Measurements from ENCODE around the gene ARL14EP. TPM values are rescaled to one million over a fixed set of nuclear protein-coding genes. Genes with fewer than 3 reads are reported as not detected.

Gene ARL14EP
- total RNA-seq, 1 donor from 2014 or later = 13.3 TPM

GRCh38 chr11:30326114-30326778, 3.3 kb downstream of the ARL14EP start:
- DNase-seq (ENCODE audit: extremely low read depth, low read depth, low spot score) = no peak

DNA sequence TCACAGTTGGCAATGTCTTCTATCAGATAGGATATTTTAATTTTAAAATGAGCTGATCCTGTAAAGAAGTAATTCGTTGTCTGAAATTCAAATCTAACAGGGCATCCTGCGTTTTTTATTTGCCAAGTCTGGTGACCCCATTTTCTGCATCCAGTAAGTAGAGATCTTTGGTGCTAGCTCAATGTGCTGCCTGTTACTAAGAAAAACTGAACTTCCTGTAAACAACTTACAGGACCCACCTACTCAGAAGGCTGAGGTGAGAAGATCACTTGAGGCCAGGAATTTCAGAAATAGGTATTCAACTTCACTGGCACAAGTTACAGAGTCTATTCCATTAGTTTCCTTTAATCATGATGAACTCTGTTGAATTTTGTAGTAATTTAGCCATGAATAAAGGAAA, 4.0 kb downstream of the ARL14EP start:
- DNase-seq (ENCODE audit: extremely low read depth, low read depth, low spot score) = no peak

DNA sequence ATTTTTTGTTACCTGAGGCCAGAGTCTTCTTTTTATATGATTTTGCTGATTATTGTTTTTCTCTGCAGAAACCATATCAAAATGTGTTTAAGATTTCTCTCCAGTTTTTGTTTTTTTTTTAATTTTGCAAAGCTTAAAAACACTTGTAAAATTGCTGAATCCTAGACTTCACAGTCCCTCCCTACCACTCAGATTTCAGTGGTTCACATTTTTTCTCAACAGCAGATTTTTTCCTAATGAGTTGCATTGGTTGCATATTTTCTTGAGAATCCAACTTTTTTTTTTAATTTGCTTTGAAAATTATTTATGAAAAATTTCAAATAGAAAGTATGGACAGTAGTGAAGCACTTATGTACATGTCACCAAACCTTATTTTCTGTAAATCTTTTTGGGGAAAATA, 5.8 kb downstream of the ARL14EP start:
- no peak for DNase-seq (ENCODE audit: extremely low read depth, low read depth, low spot score)

DNA sequence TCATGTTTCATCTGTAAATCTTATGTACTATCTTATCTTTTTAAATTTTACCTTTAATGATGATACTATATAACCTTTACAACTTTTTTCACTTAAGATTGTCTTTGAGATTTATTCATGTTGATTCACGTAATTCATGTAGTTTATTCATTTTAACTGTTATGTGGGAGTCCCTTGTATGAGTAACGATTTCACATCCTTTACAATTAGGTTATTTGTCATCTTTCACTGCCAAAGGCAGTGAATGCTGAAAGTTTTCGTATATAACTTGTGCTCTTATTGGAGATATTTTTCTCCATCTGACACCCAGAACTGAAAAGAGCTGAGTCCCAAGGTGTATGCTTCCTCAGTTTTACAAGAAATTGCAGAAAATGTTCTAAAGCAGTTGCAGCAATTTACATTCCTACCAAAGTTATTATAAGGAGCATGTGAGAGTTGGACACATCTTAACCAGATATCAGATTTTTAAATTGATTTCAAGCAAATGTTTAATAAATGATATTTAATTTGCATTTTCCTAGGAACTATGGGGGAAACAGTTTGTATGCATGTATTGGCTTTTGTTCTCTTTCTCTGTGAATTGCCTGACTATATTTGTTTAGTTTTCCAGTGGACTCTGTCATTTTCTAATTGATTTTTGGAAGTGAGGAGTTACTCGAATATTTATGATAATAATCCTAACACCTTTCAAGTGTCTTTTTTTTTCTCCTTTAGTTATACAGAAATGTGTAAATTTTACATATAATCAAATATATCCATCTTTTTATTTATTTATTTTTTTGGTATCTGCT, 6.4 kb downstream of the ARL14EP start:
- DNase-seq (ENCODE audit: extremely low read depth, low read depth, low spot score) = no peak

GRCh38 chr11:30333405-30333804, 10.5 kb downstream of the ARL14EP start:
- no peak for DNase-seq (ENCODE audit: extremely low read depth, low read depth, low spot score)

DNA sequence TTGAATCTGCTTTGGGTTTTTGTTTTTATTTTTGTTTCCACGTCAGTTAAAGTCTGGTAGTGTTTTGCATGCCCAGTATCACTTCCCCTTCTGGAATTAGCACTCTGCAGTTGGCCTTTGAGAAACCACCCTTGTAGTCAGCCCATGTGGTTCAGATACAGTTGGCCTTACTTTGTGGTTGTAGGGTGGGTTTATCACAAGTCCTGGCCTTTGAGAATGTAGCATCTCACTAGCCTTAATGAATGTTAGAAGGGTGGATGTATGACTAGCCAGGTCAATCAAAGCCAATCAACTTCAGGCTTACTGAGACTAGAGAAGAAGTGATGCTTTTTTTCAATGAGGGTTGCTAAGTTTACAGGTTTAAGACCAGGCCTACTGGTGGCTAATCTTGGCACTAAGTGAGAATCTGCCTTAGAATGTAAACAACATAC, 19.8 kb downstream of the ARL14EP start:
- DNase-seq (ENCODE audit: extremely low read depth, low read depth, low spot score) = no peak

GRCh38 chr11:30344085-30344484, 21.2 kb downstream of the ARL14EP start:
- DNase-seq (ENCODE audit: extremely low read depth, low read depth, low spot score) = no peak

DNA sequence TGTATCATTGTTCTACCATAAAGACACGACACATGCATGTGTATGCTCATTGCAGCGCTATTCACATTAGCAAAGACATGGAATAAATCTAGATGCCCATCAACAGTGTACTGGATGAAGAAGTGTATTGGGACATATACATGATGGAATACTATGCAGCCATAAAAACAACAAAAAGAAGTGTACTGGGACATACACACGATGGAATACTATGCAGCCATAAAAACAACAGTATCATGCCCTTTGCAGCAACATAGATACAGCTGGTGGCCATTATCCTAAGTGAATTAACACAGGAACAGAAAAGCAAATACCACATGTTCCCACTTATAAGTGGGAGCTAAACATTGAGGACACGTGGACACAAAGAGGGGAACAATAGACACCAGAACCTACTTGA, 22.7 kb downstream of the ARL14EP start:
- DNase-seq (ENCODE audit: extremely low read depth, low read depth, low spot score) = no peak

DNA sequence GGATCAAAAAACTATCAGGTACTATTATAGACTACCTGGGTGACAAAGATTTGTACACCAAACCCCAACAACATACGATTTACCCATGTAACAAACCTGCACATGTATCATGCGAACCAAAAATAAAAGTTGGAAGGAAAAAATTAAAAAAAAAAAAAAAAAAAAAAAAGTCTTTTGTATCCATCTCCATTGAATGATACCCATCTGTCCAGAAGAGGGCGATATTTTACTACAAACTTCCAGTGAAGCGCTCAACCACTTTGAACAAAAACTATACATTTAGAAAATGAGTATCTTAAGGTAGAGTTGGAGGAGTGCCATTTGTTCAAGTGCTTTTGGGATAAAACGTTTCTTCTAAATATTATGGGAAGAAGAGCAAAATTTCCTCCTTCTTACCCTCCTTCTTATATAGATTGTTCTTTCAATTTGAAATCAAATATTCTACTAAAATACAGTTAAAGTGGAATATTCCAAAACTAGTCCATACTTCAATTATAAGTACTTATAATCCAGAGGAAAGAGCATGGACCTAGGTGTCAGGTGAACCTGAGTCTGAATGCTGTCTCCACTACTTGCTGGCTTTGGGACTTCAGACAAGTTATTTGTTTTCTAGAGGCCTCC, 23.3 kb downstream of the ARL14EP start:
- no peak for DNase-seq (ENCODE audit: extremely low read depth, low read depth, low spot score)

DNA sequence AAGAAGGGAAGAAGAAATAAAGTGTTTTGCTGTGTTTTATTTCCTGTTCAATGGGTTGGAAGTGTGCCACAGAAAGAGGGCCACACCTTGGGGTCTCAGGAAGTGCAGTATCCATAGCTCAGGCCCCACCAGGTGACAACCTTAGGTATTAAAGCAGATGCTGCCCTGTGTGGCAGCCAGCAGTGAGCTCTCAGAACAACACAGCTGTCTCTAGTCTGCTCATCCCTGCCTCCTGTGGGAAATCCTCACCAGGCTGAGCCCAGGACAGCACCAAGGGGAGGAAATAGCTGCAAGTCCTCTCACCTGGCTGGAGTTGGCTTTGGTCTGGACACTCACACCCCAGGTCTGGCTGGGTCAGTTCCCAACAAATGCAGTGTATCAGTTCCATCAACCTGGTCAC, 25.1 kb downstream of the ARL14EP start:
- no peak for DNase-seq (ENCODE audit: extremely low read depth, low read depth, low spot score)

DNA sequence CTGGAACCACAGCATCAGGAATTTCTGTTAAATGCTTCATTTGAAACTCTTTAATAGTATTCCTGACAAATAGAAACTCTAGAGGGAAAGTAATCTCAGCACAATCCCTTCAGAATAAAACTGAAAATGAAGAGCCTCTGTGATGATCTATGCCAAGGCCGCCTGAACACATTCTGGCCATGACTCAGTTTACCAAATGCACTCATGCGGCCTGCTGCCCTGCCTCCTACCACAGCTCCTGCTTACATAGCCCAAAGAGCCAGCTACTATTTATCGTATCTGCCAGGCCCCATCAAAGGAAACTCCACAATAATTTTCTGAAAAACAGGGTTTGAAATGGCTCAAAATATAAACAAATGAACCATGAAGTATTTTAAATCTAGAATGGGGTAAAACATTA, 27.0 kb downstream of the ARL14EP start:
- DNase-seq (ENCODE audit: extremely low read depth, low read depth, low spot score) = no peak

- DNase-seq (ENCODE audit: extremely low read depth, low read depth, low spot score) = no peak
These were observed 27.5 kb downstream of the ARL14EP start for GRCh38 chr11:30350384-30350783.

GRCh38 chr11:30351061-30351460, 28.2 kb downstream of the ARL14EP start:
- no peak for DNase-seq (ENCODE audit: extremely low read depth, low read depth, low spot score)

GRCh38 chr11:30356391-30356790, 33.5 kb downstream of the ARL14EP start:
- no peak for DNase-seq (ENCODE audit: extremely low read depth, low read depth, low spot score)

GRCh38 chr11:30357872-30358271, 35.0 kb downstream of the ARL14EP start:
- DNase-seq (ENCODE audit: extremely low read depth, low read depth, low spot score) = no peak

- no peak for DNase-seq (ENCODE audit: extremely low read depth, low read depth, low spot score)
These were observed 35.6 kb downstream of the ARL14EP start for GRCh38 chr11:30358536-30358935.

GRCh38 chr11:30360741-30361140, 37.8 kb downstream of the ARL14EP start:
- no peak for DNase-seq (ENCODE audit: extremely low read depth, low read depth, low spot score)

GRCh38 chr11:30364139-30364836, 41.4 kb downstream of the ARL14EP start:
- no peak for DNase-seq (ENCODE audit: extremely low read depth, low read depth, low spot score)

- no peak for DNase-seq (ENCODE audit: extremely low read depth, low read depth, low spot score)
These were observed 42.1 kb downstream of the ARL14EP start for GRCh38 chr11:30364837-30365482.

DNA sequence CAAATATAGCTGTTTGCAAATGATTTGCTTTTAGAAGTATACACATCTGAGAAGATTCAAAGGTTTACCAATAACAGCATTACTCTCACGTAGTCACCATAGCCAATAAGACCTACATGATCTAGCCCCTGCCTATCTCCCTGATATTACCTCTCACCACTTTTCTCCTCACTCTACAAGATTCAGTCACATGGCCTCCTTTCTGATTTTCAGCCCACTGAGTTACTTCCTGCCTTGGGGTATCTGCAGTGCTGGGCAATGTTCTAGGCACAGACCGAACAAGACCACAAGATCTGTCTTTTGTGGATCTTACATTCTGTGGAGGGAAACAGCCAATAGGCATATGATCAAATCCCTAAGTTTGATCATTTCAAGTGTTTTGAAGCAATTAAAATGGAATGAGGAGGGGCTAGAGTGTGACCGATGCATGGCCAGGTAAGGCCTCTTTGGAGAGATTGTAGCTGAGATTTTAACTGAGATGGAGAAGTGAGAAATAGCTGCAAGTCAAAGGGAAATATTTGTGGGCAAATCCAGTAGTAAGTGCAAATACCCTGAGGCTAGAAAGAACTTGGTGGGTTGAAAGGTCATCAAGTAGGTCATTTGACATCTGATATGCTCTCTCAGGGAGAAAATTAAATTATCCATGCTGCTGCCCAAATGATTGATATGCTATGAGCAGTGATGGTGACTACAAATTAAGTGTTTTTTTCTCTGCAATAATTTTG, 43.1 kb downstream of the ARL14EP start:
- DNase-seq (ENCODE audit: extremely low read depth, low read depth, low spot score) = no peak
